Measurements from ENCODE around the gene GLDN.

Gene GLDN

GRCh38 chr15:51321316-51321715 is 20.1 kb upstream of the GLDN start:
- in situ Hi-C loops (cut with HindIII; ENCODE audit: low sequenced_read_pairs): no loop called here

- in situ Hi-C loops (cut with HindIII; ENCODE audit: low sequenced_read_pairs): no loop called here
Measured at GRCh38 chr15:51322621-51323296, 18.7 kb upstream of the GLDN start.

GRCh38 chr15:51323749-51324148 is 17.7 kb upstream of the GLDN start:
- in situ Hi-C loops (cut with HindIII; ENCODE audit: low sequenced_read_pairs): no loop called here

- in situ Hi-C loops (cut with HindIII; ENCODE audit: low sequenced_read_pairs): no loop called here
Measured at GRCh38 chr15:51325167-51325566, 16.3 kb upstream of the GLDN start.

GRCh38 chr15:51327081-51327480 is 14.4 kb upstream of the GLDN start:
- in situ Hi-C loops (cut with HindIII; ENCODE audit: low sequenced_read_pairs): no loop called here

- in situ Hi-C loops (cut with HindIII; ENCODE audit: low sequenced_read_pairs): no loop called here
Measured at GRCh38 chr15:51328926-51329325, 12.5 kb upstream of the GLDN start.

GRCh38 chr15:51331141-51331540 is 10.3 kb upstream of the GLDN start:
- in situ Hi-C loops (cut with HindIII; ENCODE audit: low sequenced_read_pairs): no loop called here

- in situ Hi-C loops (cut with HindIII; ENCODE audit: low sequenced_read_pairs): no loop called here
Measured at GRCh38 chr15:51332206-51333147, 9.0 kb upstream of the GLDN start.

- in situ Hi-C loops (cut with HindIII; ENCODE audit: low sequenced_read_pairs): no loop called here
Measured at GRCh38 chr15:51333571-51333970, 7.9 kb upstream of the GLDN start.

- in situ Hi-C loops (cut with HindIII; ENCODE audit: low sequenced_read_pairs): no loop called here
Measured at GRCh38 chr15:51334011-51334451, 7.4 kb upstream of the GLDN start.

- in situ Hi-C loops (cut with HindIII; ENCODE audit: low sequenced_read_pairs): no loop called here
Measured at GRCh38 chr15:51335087-51335486, 6.4 kb upstream of the GLDN start.

- in situ Hi-C loops (cut with HindIII; ENCODE audit: low sequenced_read_pairs): no loop called here
Measured at GRCh38 chr15:51335538-51336410, 5.7 kb upstream of the GLDN start.

- in situ Hi-C loops (cut with HindIII; ENCODE audit: low sequenced_read_pairs): no loop called here
Measured at GRCh38 chr15:51338496-51338895, 3.0 kb upstream of the GLDN start, which contains the start of gene CYP19A1. Gene CYP19A1, minus strand, starts transcription at chr15:51338596. Its CDS starts 95,684 bp downstream, at chr15:51242912.

- in situ Hi-C loops (cut with HindIII; ENCODE audit: low sequenced_read_pairs): no loop called here
Measured at GRCh38 chr15:51342227-51342999, 958 bp downstream of the GLDN start.

GRCh38 chr15:51343466-51343865 is 2.0 kb downstream of the GLDN start:
- in situ Hi-C loops (cut with HindIII; ENCODE audit: low sequenced_read_pairs): no loop called here

- in situ Hi-C loops (cut with HindIII; ENCODE audit: low sequenced_read_pairs): no loop called here
Measured at GRCh38 chr15:51346136-51346535, 4.7 kb downstream of the GLDN start.

GRCh38 chr15:51348688-51349087 is 7.2 kb downstream of the GLDN start:
- in situ Hi-C loops (cut with HindIII; ENCODE audit: low sequenced_read_pairs): no loop called here

GRCh38 chr15:51349156-51349844 is 7.8 kb downstream of the GLDN start:
- in situ Hi-C loops (cut with HindIII; ENCODE audit: low sequenced_read_pairs): no loop called here

- in situ Hi-C loops (cut with HindIII; ENCODE audit: low sequenced_read_pairs): no loop called here
Measured at GRCh38 chr15:51350723-51351122, 9.3 kb downstream of the GLDN start.

GRCh38 chr15:51353976-51354375 is 12.5 kb downstream of the GLDN start:
- in situ Hi-C loops (cut with HindIII; ENCODE audit: low sequenced_read_pairs): no loop called here

All from endothelial cell of hepatic sinusoid (primary cell).